ENCODE measurements around the gene CDKAL1.

Gene CDKAL1

DNA sequence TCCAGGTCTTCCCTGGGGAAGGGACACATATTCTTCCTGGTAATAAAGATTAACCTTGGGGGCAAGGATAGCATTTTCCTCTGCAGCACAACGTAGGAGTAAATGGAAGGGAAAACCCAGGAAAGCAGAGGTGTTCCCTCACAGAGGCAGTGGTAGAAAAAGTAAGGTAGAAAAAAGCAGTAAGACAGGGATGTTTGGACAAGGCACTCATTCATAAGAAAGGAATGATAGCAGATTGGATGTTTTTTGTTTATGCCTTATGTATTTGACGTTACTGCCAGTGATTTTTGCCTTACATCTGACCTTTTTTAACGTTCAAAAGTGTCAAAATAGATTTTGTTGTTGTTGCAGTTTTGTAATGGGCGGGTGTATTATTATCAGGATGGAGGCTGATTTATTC lies 395.0 kb downstream of the CDKAL1 start:
- Histone ChIP-seq H3K27ac (ENCODE audit: low read depth, low read length) (no peak overlapping the region), H3K4me3 (ENCODE audit: low read depth in 1 of 2, low read length in 2 of 2) (no peak overlapping the region), H3K36me3 (ENCODE audit: control insufficient read depth in 1 of 2, insufficient read depth in 2 of 2, low read length in 2 of 2) (no peaks in the 10 kb centered on the region), H3K4me1 (ENCODE audit: control insufficient read depth in 1 of 2, insufficient read depth in 2 of 2, low read length in 2 of 2) (no peaks in the 10 kb centered on the region), H3K27me3 (ENCODE audit: control insufficient read depth in 1 of 2, insufficient read depth in 2 of 2, low read length in 2 of 2) (no peaks in the 10 kb centered on the region), H3K9me3 (ENCODE audit: control insufficient read depth in 1 of 2, low read length in 2 of 2) (no peaks in the 10 kb centered on the region), H3K9ac (ENCODE audit: low read depth in 1 of 2, low read length in 2 of 2) (no peak overlapping the region)

GRCh38 chr6:20931093-20931492 lies 396.8 kb downstream of the CDKAL1 start:
- Histone ChIP-seq H3K9me3 (ENCODE audit: control insufficient read depth in 1 of 2, low read length in 2 of 2) (no peaks in the 10 kb centered on the region), H3K9ac (ENCODE audit: low read depth in 1 of 2, low read length in 2 of 2) (no peak overlapping the region), H3K27ac (ENCODE audit: low read depth, low read length) (no peak overlapping the region), H3K36me3 (ENCODE audit: control insufficient read depth in 1 of 2, insufficient read depth in 2 of 2, low read length in 2 of 2) (no peaks in the 10 kb centered on the region), H3K4me3 (ENCODE audit: low read depth in 1 of 2, low read length in 2 of 2) (no peak overlapping the region), H3K27me3 (ENCODE audit: control insufficient read depth in 1 of 2, insufficient read depth in 2 of 2, low read length in 2 of 2) (no peaks in the 10 kb centered on the region), H3K4me1 (ENCODE audit: control insufficient read depth in 1 of 2, insufficient read depth in 2 of 2, low read length in 2 of 2) (no peaks in the 10 kb centered on the region)

DNA sequence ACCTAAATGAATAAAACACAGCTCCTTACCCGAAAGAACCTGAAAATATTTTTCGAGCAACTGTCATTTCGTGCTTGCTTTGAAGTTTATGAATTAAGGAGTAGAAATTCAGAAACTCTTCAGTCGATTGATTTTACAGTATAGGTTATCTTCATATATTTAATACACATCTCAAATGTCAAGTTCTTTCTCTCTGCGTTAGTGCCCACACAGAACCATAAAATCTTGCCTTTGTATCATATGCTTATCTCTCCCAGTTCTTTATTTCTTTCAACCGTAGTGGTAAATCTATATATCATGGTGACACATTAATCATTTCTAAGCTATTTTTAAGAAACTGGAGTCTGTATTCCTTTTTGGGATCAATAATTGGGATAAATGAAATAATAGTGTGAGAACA lies 397.5 kb downstream of the CDKAL1 start:
- Histone ChIP-seq H3K27ac (ENCODE audit: low read depth, low read length) (no peak overlapping the region), H3K4me1 (ENCODE audit: control insufficient read depth in 1 of 2, insufficient read depth in 2 of 2, low read length in 2 of 2) (no peaks in the 10 kb centered on the region), H3K27me3 (ENCODE audit: control insufficient read depth in 1 of 2, insufficient read depth in 2 of 2, low read length in 2 of 2) (no peaks in the 10 kb centered on the region), H3K4me3 (ENCODE audit: low read depth in 1 of 2, low read length in 2 of 2) (no peak overlapping the region), H3K9me3 (ENCODE audit: control insufficient read depth in 1 of 2, low read length in 2 of 2) (no peaks in the 10 kb centered on the region), H3K36me3 (ENCODE audit: control insufficient read depth in 1 of 2, insufficient read depth in 2 of 2, low read length in 2 of 2) (no peaks in the 10 kb centered on the region), H3K9ac (ENCODE audit: low read depth in 1 of 2, low read length in 2 of 2) (no peak overlapping the region)

DNA sequence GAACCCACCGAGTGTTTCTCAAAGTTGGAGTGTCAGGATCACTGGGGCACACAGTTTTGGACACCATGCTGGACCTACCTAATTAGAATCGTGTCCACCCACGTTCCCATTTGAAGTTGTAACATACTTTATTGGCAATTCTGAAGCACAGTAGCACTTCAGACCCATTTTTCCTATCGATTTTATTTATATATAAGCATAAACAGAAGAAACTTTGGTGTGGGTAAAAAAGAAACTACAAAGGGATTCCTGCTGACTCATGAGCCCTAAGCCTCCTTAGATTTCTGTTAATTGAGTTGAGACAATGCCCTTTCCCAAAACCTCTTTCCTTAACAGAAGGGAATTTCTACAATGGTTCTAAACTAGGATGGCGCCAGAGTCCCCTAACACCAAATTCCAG lies 398.0 kb downstream of the CDKAL1 start:
- Histone ChIP-seq H3K9me3 (ENCODE audit: control insufficient read depth in 1 of 2, low read length in 2 of 2) (no peaks in the 10 kb centered on the region), H3K4me3 (ENCODE audit: low read depth in 1 of 2, low read length in 2 of 2) (no peak overlapping the region), H3K27me3 (ENCODE audit: control insufficient read depth in 1 of 2, insufficient read depth in 2 of 2, low read length in 2 of 2) (no peaks in the 10 kb centered on the region), H3K36me3 (ENCODE audit: control insufficient read depth in 1 of 2, insufficient read depth in 2 of 2, low read length in 2 of 2) (no peaks in the 10 kb centered on the region), H3K27ac (ENCODE audit: low read depth, low read length) (no peak overlapping the region), H3K4me1 (ENCODE audit: control insufficient read depth in 1 of 2, insufficient read depth in 2 of 2, low read length in 2 of 2) (no peaks in the 10 kb centered on the region), H3K9ac (ENCODE audit: low read depth in 1 of 2, low read length in 2 of 2) (no peak overlapping the region)

- no peak overlapping the region for H3K4me3 ChIP-seq (ENCODE audit: low read depth in 1 of 2, low read length in 2 of 2)
- no peak overlapping the region for H3K9ac ChIP-seq (ENCODE audit: low read depth in 1 of 2, low read length in 2 of 2)
- H3K36me3 ChIP-seq (ENCODE audit: control insufficient read depth in 1 of 2, insufficient read depth in 2 of 2, low read length in 2 of 2): no peaks in the 10 kb centered on the region
- H3K4me1 ChIP-seq (ENCODE audit: control insufficient read depth in 1 of 2, insufficient read depth in 2 of 2, low read length in 2 of 2): no peaks in the 10 kb centered on the region
- H3K27me3 ChIP-seq (ENCODE audit: control insufficient read depth in 1 of 2, insufficient read depth in 2 of 2, low read length in 2 of 2): no peaks in the 10 kb centered on the region
- H3K27ac ChIP-seq (ENCODE audit: low read depth, low read length): no peak overlapping the region
- H3K9me3 ChIP-seq (ENCODE audit: control insufficient read depth in 1 of 2, low read length in 2 of 2): no peaks in the 10 kb centered on the region
Observed at GRCh38 chr6:20933057-20933788, 399.0 kb downstream of the CDKAL1 start.

DNA sequence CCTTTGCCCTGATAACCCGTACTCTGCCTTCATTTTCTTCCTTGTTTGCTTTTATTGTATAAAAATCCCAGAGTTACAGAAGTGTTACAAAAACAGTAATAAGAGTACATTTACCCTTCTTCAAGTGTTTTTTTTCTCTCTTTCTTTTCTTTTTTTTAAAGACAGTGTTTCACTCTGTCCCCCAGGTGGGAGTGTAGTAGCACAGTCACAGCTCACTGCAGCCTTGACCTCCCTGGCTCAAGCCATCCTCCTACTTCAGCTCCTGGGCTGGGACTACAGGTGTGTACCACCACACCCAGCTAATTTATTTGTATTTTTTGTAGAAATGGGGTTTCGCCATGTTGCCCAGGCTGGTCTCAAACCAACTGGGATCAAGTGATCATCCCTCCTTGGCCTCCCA lies 402.7 kb downstream of the CDKAL1 start:
- H3K4me3 ChIP-seq (ENCODE audit: low read depth in 1 of 2, low read length in 2 of 2): no peak overlapping the region
- H3K36me3 ChIP-seq (ENCODE audit: control insufficient read depth in 1 of 2, insufficient read depth in 2 of 2, low read length in 2 of 2): no peaks in the 10 kb centered on the region
- no peak overlapping the region for H3K9ac ChIP-seq (ENCODE audit: low read depth in 1 of 2, low read length in 2 of 2)
- H3K27ac ChIP-seq (ENCODE audit: low read depth, low read length): no peak overlapping the region
- no peaks in the 10 kb centered on the region for H3K27me3 ChIP-seq (ENCODE audit: control insufficient read depth in 1 of 2, insufficient read depth in 2 of 2, low read length in 2 of 2)
- no peaks in the 10 kb centered on the region for H3K4me1 ChIP-seq (ENCODE audit: control insufficient read depth in 1 of 2, insufficient read depth in 2 of 2, low read length in 2 of 2)
- H3K9me3 ChIP-seq (ENCODE audit: control insufficient read depth in 1 of 2, low read length in 2 of 2): no peaks in the 10 kb centered on the region

DNA sequence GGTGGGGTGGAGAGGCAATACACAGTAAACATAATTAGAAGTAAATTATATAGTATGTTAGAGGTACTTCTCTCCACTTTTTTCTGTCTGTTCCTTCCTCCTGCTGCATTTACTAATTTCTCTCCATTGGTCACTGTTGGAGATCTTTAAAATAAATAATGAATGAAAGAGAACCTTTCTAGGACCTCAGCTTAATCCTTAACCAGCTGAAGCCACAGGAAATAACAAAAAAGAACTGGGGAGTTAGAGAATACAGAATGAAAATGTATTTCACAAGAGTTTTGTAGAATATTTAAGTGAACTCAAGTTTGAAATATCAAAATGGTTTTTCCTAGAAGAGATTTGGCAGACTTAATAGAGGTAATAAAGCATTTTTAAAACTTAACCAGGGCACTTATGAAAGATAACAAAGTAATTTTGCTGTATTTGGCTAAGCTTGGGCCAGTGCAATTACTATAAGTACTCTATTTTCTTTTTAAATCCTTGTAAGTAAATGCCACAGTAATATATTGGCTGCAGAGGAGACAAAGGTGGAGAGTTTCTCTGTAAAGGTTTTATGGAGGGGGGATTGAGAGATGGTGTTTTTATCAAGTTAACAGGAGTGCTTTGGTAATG lies 405.0 kb downstream of the CDKAL1 start:
- no peaks in the 10 kb centered on the region for H3K4me1 ChIP-seq (ENCODE audit: control insufficient read depth in 1 of 2, insufficient read depth in 2 of 2, low read length in 2 of 2)
- no peaks in the 10 kb centered on the region for H3K9me3 ChIP-seq (ENCODE audit: control insufficient read depth in 1 of 2, low read length in 2 of 2)
- H3K27ac ChIP-seq (ENCODE audit: low read depth, low read length): no peak overlapping the region
- H3K9ac ChIP-seq (ENCODE audit: low read depth in 1 of 2, low read length in 2 of 2): no peak overlapping the region
- H3K27me3 ChIP-seq (ENCODE audit: control insufficient read depth in 1 of 2, insufficient read depth in 2 of 2, low read length in 2 of 2): no peaks in the 10 kb centered on the region
- H3K4me3 ChIP-seq (ENCODE audit: low read depth in 1 of 2, low read length in 2 of 2): no peak overlapping the region
- H3K36me3 ChIP-seq (ENCODE audit: control insufficient read depth in 1 of 2, insufficient read depth in 2 of 2, low read length in 2 of 2): no peaks in the 10 kb centered on the region

GRCh38 chr6:20943040-20943627 lies 408.9 kb downstream of the CDKAL1 start:
- Histone ChIP-seq H3K9ac (ENCODE audit: low read depth in 1 of 2, low read length in 2 of 2) (no peak overlapping the region), H3K9me3 (ENCODE audit: control insufficient read depth in 1 of 2, low read length in 2 of 2) (no peaks in the 10 kb centered on the region), H3K27ac (ENCODE audit: low read depth, low read length) (no peak overlapping the region), H3K4me3 (ENCODE audit: low read depth in 1 of 2, low read length in 2 of 2) (no peak overlapping the region), H3K4me1 (ENCODE audit: control insufficient read depth in 1 of 2, insufficient read depth in 2 of 2, low read length in 2 of 2) (no peaks in the 10 kb centered on the region), H3K27me3 (ENCODE audit: control insufficient read depth in 1 of 2, insufficient read depth in 2 of 2, low read length in 2 of 2) (no peaks in the 10 kb centered on the region), H3K36me3 (ENCODE audit: control insufficient read depth in 1 of 2, insufficient read depth in 2 of 2, low read length in 2 of 2) (no peaks in the 10 kb centered on the region)

- Histone ChIP-seq H3K27me3 (ENCODE audit: control insufficient read depth in 1 of 2, insufficient read depth in 2 of 2, low read length in 2 of 2) (no peaks in the 10 kb centered on the region), H3K9ac (ENCODE audit: low read depth in 1 of 2, low read length in 2 of 2) (no peak overlapping the region), H3K36me3 (ENCODE audit: control insufficient read depth in 1 of 2, insufficient read depth in 2 of 2, low read length in 2 of 2) (no peaks in the 10 kb centered on the region), H3K27ac (ENCODE audit: low read depth, low read length) (no peak overlapping the region), H3K9me3 (ENCODE audit: control insufficient read depth in 1 of 2, low read length in 2 of 2) (no peaks in the 10 kb centered on the region), H3K4me1 (ENCODE audit: control insufficient read depth in 1 of 2, insufficient read depth in 2 of 2, low read length in 2 of 2) (no peaks in the 10 kb centered on the region), H3K4me3 (ENCODE audit: low read depth in 1 of 2, low read length in 2 of 2) (no peak overlapping the region)
Observed at GRCh38 chr6:20943922-20944321, 409.7 kb downstream of the CDKAL1 start.

DNA sequence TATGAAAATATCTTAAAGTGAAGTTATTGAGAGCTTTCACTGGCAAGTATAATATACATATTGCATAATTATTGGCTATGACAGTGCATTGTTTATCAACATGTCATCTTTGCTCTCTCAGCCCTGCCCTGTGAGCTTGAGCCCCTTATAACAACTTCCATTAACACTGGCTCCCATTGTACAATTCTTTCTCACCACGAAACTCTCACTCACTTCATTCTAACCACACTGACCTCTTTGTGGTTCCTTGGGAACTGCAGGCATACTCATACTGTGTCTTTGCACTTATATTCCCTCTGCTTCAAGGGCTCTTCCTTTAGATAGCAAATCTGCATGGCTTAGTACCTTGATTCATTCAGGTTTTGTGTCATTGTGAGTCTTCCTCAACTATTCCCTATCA lies 411.8 kb downstream of the CDKAL1 start:
- Histone ChIP-seq H3K9ac (ENCODE audit: low read depth in 1 of 2, low read length in 2 of 2) (no peak overlapping the region), H3K9me3 (ENCODE audit: control insufficient read depth in 1 of 2, low read length in 2 of 2) (no peaks in the 10 kb centered on the region), H3K36me3 (ENCODE audit: control insufficient read depth in 1 of 2, insufficient read depth in 2 of 2, low read length in 2 of 2) (no peaks in the 10 kb centered on the region), H3K27me3 (ENCODE audit: control insufficient read depth in 1 of 2, insufficient read depth in 2 of 2, low read length in 2 of 2) (no peaks in the 10 kb centered on the region), H3K4me1 (ENCODE audit: control insufficient read depth in 1 of 2, insufficient read depth in 2 of 2, low read length in 2 of 2) (no peaks in the 10 kb centered on the region), H3K27ac (ENCODE audit: low read depth, low read length) (no peak overlapping the region), H3K4me3 (ENCODE audit: low read depth in 1 of 2, low read length in 2 of 2) (no peak overlapping the region)
